WI38 (cell line): ENCODE measurements around the gene NKX3-2.

Source experiments
- H3K4me3 ChIP-seq: 2 replicates; pipeline ENCODE4 v1.5.1; 2011; ENCODE audit warnings: low read depth, mild to moderate bottlenecking, control low read depth, low read length
- CTCF ChIP-seq: IDR thresholded peaks from 2 replicates; pipeline ENCODE4 v1.5.1; 2012; ENCODE audit warnings: low read depth, mild to moderate bottlenecking, control low read depth, low read length

Gene NKX3-2

GRCh38 chr4:13529128-13529919 is 15.0 kb downstream of the NKX3-2 start:
- no peak overlapping the region for H3K4me3 ChIP-seq
- no peak for TF ChIP-seq CTCF

- no peak for TF ChIP-seq CTCF
- H3K4me3 ChIP-seq, result no peak overlapping the region
These were observed 15.5 kb downstream of the NKX3-2 start for GRCh38 chr4:13528821-13529127.

- no peak for TF ChIP-seq CTCF
- H3K4me3 ChIP-seq, result no peak overlapping the region
These were observed 16.1 kb downstream of the NKX3-2 start for GRCh38 chr4:13527981-13528820.

- no peak for TF ChIP-seq CTCF
- H3K4me3 ChIP-seq, result no peak overlapping the region
These were observed 16.9 kb downstream of the NKX3-2 start for GRCh38 chr4:13527192-13527980.

- no peak overlapping the region for H3K4me3 ChIP-seq
- TF ChIP-seq CTCF, result no peak
These were observed 17.6 kb downstream of the NKX3-2 start for GRCh38 chr4:13526658-13527057.

GRCh38 chr4:13525606-13526281 is 18.6 kb downstream of the NKX3-2 start:
- H3K4me3 ChIP-seq, result no peak overlapping the region
- TF ChIP-seq CTCF, result no peak
